NCI-H82 (cell line): ENCODE results near the gene FAIM.
"Not testable (repeated sequence)": the region's sequence is repeated elsewhere in the genome, so short reads cannot be mapped to it uniquely, and the experiment has no call there.

Experiments used
- DNase-seq: peaks from one replicate; lab custom pipeline; 2025; lab: John Stamatoyannopoulos, UW

Gene FAIM

DNA sequence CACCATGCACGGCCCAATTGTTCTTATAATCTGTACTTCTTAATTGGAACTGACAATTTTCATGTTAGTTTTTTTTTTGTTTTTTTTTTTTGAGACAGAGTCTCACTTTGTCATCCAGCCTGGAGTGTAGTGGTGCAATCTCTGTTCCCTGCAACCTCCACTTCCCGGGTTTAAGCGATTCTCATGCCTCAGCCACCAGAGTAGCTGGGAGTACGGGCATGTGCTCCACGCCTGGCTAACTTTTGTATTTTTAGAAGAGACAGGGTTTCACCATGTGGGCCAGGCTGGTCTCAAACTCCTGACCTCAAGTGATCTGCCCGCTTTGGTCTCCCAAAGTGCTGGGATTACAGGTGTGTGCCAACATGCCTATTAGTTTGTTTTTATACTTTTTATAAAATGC is 72.4 kb downstream of the FAIM start:
- DNase-seq = not testable (repeated sequence)

GRCh38 chr3:138681463-138682220 is 73.1 kb downstream of the FAIM start:
- DNase-seq = no peak

GRCh38 chr3:138682648-138683047 is 74.1 kb downstream of the FAIM start:
- no peak for DNase-seq
